Neural progenitor cell (in vitro differentiated cells): Measurements from ENCODE around the gene OLFML2B. TPM values are rescaled to one million over a fixed set of nuclear protein-coding genes. Genes with fewer than 3 reads are reported as not detected.

Experiments used
- DNase-seq: peaks from one replicate; pipeline ENCODE4 v3.0.0-alpha.2; 2016; ENCODE audit warnings: low spot score
- H2AFZ ChIP-seq: fragments of 200-600 bp; sonication (generic); replicated peaks from 2 replicates; pipeline ENCODE4 v1.6.1; 2016; ENCODE audit warnings: antibody characterized with exemption
- H3F3A ChIP-seq: fragments of 200-600 bp; sonication (generic); 2 replicates; pipeline ENCODE4 v1.6.1; 2016; ENCODE audit warnings: antibody characterized with exemption, low read depth
- H3K27ac ChIP-seq: fragments of 200-600 bp; sonication (generic); 2 replicates; pipeline ENCODE4 v1.5.1; 2016; ENCODE audit warnings: mild to moderate bottlenecking
- H3K27me3 ChIP-seq: fragments of 200-600 bp; sonication (generic); 2 replicates; pipeline ENCODE4 v1.6.1; 2016; ENCODE audit warnings: mild to moderate bottlenecking, moderate library complexity
- H3K36me3 ChIP-seq: fragments of 200-600 bp; sonication (generic); 2 replicates; pipeline ENCODE4 v1.5.1; 2016
- H3K4me1 ChIP-seq: fragments of 200-600 bp; sonication (generic); 2 replicates; pipeline ENCODE4 v1.6.1; 2016; ENCODE audit warnings: mixed run types
- H3K4me2 ChIP-seq: fragments of 200-600 bp; sonication (generic); 2 replicates; pipeline ENCODE4 v1.6.1; 2016
- H3K4me3 ChIP-seq: fragments of 200-600 bp; sonication (generic); 2 replicates; pipeline ENCODE4 v1.5.1; 2016
- H3K79me2 ChIP-seq: fragments of 200-600 bp; sonication (generic); 2 replicates; pipeline ENCODE4 v1.6.1; 2016; ENCODE audit warnings: low read depth
- H3K9ac ChIP-seq: fragments of 200-600 bp; sonication (generic); 2 replicates; pipeline ENCODE4 v1.6.1; 2016
- H3K9me3 ChIP-seq: fragments of 200-600 bp; sonication (generic); 2 replicates; pipeline ENCODE4 v1.5.1; 2016; ENCODE audit warnings: low read depth
- H4K20me1 ChIP-seq: fragments of 200-600 bp; sonication (generic); 2 replicates; pipeline ENCODE4 v1.6.1; 2016; ENCODE audit warnings: low read depth
- H3K27ac Mint-ChIP-seq: 3 replicates; pipeline ENCODE4 v1.8.0; 2021; ENCODE audit warnings: mixed read lengths
- H3K27me3 Mint-ChIP-seq: 2 replicates; pipeline ENCODE4 v1.8.0; 2022; ENCODE audit warnings: low read depth, mild to moderate bottlenecking, inconsistent platforms, moderate library complexity, mixed read lengths; ENCODE audit not compliant: insufficient read depth
- H3K36me3 Mint-ChIP-seq: 3 replicates; pipeline ENCODE4 v1.8.0; 2021; ENCODE audit warnings: mixed read lengths
- H3K4me1 Mint-ChIP-seq: 3 replicates; pipeline ENCODE4 v1.8.0; 2021; ENCODE audit warnings: mixed read lengths
- H3K4me3 Mint-ChIP-seq: 3 replicates; pipeline ENCODE4 v1.8.0; 2021; ENCODE audit warnings: mild to moderate bottlenecking, moderate library complexity, mixed read lengths
- H3K9me3 Mint-ChIP-seq: 3 replicates; pipeline ENCODE4 v1.8.0; 2020; ENCODE audit warnings: mixed read lengths
- EZH2 ChIP-seq: fragments of 200-600 bp; sonication (generic); IDR thresholded peaks from 2 replicates; pipeline ENCODE4 v1.6.1; 2017; ENCODE audit warnings: antibody characterized with exemption, mild to moderate bottlenecking, moderate library complexity
- EZH2phosphoT487 ChIP-seq: fragments of 200-600 bp; sonication (generic); IDR thresholded peaks from 2 replicates; pipeline ENCODE4 v1.6.1; 2017; ENCODE audit warnings: antibody characterized with exemption
- total RNA-seq: library from RNA; depleted of rRNA; stranded (reverse); fragments of >200 nt; gene quantifications from 2 replicates; pipeline ENCODE4 v1.2.3, GENCODE V29; 2015; ENCODE audit warnings: low replicate concordance
- TF ChIP-seq, protein P1 (sequence below): fragments of 200-600 bp; sonication (generic); IDR thresholded peaks from 2 replicates; pipeline ENCODE4 v1.5.1; 2017; ENCODE audit warnings: antibody characterized with exemption, mild to moderate bottlenecking

The OLFML2B gene
- total RNA-seq, 1 donor from 2014 or later = 1.3 TPM

DNA sequence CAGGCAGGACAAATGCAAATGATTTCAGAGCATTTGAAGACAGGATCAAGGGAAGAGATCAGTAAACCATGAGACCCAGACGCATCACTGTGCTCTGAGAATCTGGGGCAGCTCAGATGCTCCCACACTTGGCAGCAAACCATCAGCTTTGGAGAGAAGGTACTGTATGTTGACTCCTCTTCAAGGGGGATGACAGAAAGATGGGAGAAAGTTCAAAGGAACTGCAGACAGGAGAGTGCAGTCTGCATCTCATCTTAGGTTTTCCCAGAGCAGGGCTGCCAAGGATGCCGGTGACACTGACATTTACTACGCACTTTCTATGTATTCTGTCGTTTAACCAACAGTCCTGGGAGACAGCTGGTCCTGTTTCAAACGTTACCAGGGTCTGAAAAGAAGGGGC is 35.8 kb downstream of the OLFML2B start:
- no peak overlapping the region for H3K27ac ChIP-seq
- no peaks in the 10 kb centered on the region for H3F3A ChIP-seq
- H3K4me3 Mint-ChIP-seq = no peak overlapping the region
- H3K27ac Mint-ChIP-seq = no peak overlapping the region
- no peaks in the 10 kb centered on the region for H4K20me1 ChIP-seq
- TF ChIP-seq EZH2 (no peak), EZH2phosphoT487 (no peak)
- TF ChIP-seq, protein P1, sequence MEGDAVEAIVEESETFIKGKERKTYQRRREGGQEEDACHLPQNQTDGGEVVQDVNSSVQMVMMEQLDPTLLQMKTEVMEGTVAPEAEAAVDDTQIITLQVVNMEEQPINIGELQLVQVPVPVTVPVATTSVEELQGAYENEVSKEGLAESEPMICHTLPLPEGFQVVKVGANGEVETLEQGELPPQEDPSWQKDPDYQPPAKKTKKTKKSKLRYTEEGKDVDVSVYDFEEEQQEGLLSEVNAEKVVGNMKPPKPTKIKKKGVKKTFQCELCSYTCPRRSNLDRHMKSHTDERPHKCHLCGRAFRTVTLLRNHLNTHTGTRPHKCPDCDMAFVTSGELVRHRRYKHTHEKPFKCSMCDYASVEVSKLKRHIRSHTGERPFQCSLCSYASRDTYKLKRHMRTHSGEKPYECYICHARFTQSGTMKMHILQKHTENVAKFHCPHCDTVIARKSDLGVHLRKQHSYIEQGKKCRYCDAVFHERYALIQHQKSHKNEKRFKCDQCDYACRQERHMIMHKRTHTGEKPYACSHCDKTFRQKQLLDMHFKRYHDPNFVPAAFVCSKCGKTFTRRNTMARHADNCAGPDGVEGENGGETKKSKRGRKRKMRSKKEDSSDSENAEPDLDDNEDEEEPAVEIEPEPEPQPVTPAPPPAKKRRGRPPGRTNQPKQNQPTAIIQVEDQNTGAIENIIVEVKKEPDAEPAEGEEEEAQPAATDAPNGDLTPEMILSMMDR = no peak
- H3K4me1 ChIP-seq = no peaks in the 10 kb centered on the region
- no peak overlapping the region for H3K4me3 ChIP-seq
- H3K36me3 Mint-ChIP-seq = peaks cover 21% of the 10 kb centered on the region
- no peaks in the 10 kb centered on the region for H3K4me1 Mint-ChIP-seq
- no peaks in the 10 kb centered on the region for H3K27me3 ChIP-seq
- peaks cover 17% of the 10 kb centered on the region for H3K9me3 Mint-ChIP-seq
- H3K9ac ChIP-seq = no peak overlapping the region
- no peak overlapping the region for H2AFZ ChIP-seq
- H3K36me3 ChIP-seq = no peaks in the 10 kb centered on the region
- peaks cover 2% of the 10 kb centered on the region for H3K27me3 Mint-ChIP-seq
- no peak overlapping the region for H3K4me2 ChIP-seq
- no peaks in the 10 kb centered on the region for H3K9me3 ChIP-seq
- DNase-seq = no peak
- no peaks in the 10 kb centered on the region for H3K79me2 ChIP-seq

DNA sequence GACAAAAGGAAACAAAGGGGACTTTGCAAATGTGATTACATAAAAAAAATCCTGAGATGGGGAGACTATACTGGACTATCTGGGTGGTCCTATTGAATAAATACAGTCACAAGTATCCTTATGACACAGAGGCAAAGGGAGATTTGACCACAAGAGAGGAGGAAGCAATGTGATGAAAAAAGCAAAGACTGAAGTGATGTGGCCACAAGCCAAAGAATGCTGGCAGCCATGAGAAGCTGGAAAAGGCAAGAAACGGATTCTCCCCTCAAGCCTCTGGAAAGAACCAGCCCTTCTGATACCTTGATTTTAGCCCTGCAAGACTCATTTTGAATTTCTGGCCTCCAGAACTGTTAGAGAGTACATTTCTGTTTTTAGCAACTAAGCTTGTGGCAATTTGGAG is 36.4 kb downstream of the OLFML2B start:
- Mint-ChIP-seq H3K36me3 (peaks cover 20% of the 10 kb centered on the region), H3K4me3 (no peak overlapping the region)
- H3K4me1 ChIP-seq = no peaks in the 10 kb centered on the region

DNA sequence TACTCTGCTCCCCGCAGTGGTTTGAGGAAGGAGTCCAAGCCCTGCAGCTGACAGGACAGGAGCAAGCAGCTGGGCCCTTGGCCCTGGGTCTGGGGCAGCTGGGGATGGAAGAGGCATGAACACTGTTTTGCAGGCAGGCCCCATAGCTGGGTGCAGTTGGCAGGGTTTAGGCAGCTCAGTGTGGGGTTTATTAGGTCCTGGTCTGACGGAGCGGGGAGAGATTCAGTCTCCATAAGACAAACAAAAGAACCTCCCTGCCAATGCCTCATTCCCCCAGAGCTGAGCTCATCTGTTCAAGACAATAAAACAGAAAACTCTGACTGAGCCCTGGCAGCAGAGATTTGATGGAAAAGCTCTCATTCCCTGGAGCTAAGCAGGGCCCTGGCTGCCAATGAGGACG is 37.3 kb downstream of the OLFML2B start:
- Histone ChIP-seq H3K9me3 (no peaks in the 10 kb centered on the region), H2AFZ (no peak overlapping the region), H3K36me3 (no peaks in the 10 kb centered on the region), H3K27ac (no peak overlapping the region), H3K4me1 (no peaks in the 10 kb centered on the region), H3K4me2 (no peak overlapping the region), H4K20me1 (no peaks in the 10 kb centered on the region), H3K79me2 (no peaks in the 10 kb centered on the region), H3K4me3 (no peak overlapping the region), H3F3A (no peaks in the 10 kb centered on the region), H3K9ac (no peak overlapping the region), H3K27me3 (no peaks in the 10 kb centered on the region)
- Mint-ChIP-seq H3K4me1 (no peaks in the 10 kb centered on the region), H3K27ac (no peak overlapping the region), H3K4me3 (no peak overlapping the region), H3K9me3 (peaks cover 17% of the 10 kb centered on the region), H3K36me3 (peaks cover 20% of the 10 kb centered on the region), H3K27me3 (peaks cover 2% of the 10 kb centered on the region)
- DNase-seq = no peak
- TF ChIP-seq, protein P1 = no peak
- TF ChIP-seq EZH2phosphoT487 (no peak), EZH2 (no peak)

More for the DNA sequence above, 36.4 kb downstream of the OLFML2B start:
- peaks cover 17% of the 10 kb centered on the region for H3K9me3 Mint-ChIP-seq
- H3K79me2 ChIP-seq = no peaks in the 10 kb centered on the region
- H2AFZ ChIP-seq = no peak overlapping the region
- no peak for DNase-seq
- no peak overlapping the region for H3K4me3 ChIP-seq
- H3K9ac ChIP-seq = no peak overlapping the region
- no peaks in the 10 kb centered on the region for H4K20me1 ChIP-seq
- no peak overlapping the region for H3K27ac Mint-ChIP-seq
- no peaks in the 10 kb centered on the region for H3K36me3 ChIP-seq
- no peaks in the 10 kb centered on the region for H3K9me3 ChIP-seq
- H3F3A ChIP-seq = no peaks in the 10 kb centered on the region
- H3K27ac ChIP-seq = no peak overlapping the region
- no peaks in the 10 kb centered on the region for H3K4me1 Mint-ChIP-seq
- H3K27me3 Mint-ChIP-seq = peaks cover 2% of the 10 kb centered on the region
- H3K4me2 ChIP-seq = no peak overlapping the region
- no peak for TF ChIP-seq EZH2phosphoT487
- TF ChIP-seq EZH2 = no peak
- TF ChIP-seq, protein P1 = no peak
- H3K27me3 ChIP-seq = no peaks in the 10 kb centered on the region
